HG03558 (cell line): ENCODE data around the gene FAM187B.
"Not testable (repeated sequence)": the region's sequence is repeated elsewhere in the genome, so short reads cannot be mapped to it uniquely, and the experiment has no call there.

Source experiments
- ATAC-seq: cut with Tn5 transposase; IDR thresholded peaks from one replicate; pipeline ENCODE4 v1.9.1; 2021; ENCODE audit warnings: moderate number of reproducible peaks; ENCODE audit not compliant: unreplicated experiment; ENCODE audit errors: extremely low read depth

The FAM187B gene

DNA sequence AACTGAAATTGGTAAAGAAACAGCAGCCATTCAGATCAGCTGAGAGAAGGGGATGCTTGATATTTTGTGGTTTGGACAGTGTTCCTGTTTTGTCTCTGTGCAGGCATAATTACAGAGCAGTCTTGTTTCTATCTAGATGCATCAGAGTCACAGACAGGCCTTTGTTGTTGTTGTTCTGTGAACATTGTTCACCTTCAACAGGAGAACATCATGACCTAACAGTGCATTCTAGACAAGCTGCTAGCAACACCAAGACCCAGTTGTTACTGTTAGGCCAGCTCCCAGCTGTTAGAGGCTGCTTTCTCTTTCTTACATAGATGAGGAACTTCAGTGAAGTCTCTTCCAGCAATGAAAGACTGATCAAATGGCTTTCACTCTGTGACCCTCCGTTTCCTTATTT, 11.8 kb upstream of the FAM187B start:
- ATAC-seq, result no peak

DNA sequence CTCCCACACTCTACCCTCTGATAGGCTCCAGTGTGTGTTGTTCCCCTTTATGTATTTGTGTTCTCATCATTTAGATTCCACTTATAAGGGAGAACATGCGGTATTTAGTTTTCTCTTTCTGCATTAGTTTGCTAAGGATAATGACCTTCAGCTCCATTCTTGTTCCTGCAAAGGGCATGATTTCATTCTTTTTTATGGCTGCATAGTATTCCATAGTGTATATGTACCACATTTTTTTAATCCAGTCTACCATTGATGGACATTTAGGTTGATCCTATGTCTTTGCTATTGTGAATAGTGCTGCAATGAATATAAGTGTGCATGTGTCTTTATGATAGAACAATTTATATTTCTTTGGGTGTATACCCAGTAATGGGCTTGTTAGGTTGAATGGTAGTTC, 11.1 kb upstream of the FAM187B start:
- not testable (repeated sequence) for ATAC-seq

DNA sequence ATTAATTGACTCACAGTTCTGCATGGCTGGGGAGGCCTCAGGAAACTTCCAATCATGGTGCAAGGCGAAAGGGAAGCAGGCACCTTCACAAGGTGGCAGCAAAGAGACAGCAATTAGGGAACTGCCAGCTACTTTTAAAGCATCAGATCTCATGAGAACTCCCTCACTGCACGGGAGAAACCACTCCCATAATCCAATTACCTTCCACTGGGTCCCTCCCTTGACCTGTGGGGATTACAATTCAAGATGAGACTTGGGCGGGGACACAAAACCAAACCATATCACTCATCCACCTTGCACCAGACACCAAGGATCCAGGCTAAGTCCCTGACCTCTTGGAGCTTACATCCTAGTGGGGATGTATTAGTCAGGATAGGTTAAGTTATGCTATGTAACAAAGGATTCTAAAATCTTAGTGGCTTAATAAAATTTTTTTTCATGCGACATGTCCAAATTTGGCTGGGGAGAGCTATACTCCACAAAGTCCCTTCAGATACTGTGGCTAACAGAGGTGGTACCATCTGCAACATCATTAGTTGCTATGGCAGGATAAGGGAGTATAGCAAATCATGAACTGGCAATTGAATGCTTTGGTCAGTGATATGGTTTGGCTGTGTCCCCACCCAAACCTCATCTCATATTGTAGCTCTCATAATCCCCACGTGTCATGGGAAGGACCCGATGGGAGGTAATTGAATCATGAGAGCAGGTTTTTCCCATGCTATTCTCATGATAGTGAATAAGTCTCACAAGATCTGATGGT, 8.3 kb upstream of the FAM187B start:
- ATAC-seq, result no peak

DNA sequence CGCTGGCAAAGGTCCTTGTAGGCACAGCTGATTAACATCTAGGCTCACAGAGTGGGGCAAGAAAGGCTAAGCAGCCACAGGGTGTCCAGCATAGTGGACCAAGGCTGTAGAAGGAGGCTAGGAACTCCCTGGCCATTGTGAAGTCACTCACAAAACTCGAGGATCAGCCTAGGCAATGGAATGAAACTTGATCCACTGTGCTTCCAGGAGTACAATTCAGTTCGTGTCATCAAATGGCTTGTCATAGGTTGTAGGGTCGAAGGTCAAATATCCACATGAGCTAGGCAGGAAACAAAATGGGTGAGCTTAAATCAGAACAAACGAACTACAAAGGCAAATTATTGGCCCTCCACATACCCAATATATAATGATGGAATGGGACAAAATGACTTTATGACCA, 4.4 kb upstream of the FAM187B start:
- no peak for ATAC-seq

DNA sequence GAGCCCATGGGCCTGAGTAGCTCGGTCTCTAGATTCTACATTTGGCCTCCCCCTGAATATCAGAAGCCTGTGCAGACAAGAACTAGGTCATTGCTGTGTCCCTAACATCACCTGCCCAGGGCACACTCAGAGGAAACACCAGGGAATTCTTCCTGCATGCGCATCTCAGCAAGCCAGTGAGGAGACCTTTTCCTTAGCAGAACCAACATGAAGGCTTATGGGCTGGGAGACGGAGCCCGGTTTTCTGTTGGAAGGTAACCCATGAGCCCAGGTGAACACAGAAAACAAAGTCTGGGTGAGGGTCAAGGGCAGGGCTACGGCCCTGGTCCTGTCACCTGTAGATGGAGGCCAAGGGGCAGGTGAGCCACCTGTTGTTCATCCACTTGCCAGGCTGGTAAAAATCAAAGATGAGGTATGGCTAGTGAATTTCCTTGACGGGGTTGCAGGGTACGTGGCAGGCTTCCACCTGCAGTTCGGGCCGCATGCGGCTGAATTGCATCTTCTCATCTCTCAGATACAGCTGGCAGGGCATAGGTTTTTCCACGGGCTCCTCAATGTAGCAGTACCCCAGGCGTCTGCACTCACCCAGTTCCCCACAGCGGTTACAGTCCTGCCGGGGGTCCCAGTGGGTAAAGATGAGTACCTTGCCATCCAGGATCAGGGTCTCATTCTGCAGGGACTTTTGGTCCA, 3.6 kb upstream of the FAM187B start:
- no peak for ATAC-seq

DNA sequence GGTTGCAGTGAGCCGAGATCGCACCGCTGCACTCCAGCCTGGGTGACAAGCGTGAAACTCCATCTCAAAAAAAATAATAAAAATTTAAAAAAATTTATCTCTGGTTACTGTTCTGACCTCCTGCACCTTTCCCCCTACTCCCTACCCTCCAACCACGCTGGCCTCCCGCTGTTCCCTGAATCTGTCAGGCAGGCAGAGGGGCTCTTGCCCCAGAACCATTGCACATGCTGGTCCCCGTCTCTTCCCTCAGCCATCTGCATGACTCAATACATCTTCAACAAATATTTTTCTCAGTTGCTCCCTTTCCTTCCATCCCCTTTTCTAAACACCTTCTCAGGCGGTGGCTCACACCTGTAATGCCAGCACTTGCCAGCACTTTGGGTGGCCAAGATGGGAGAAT, 1.1 kb upstream of the FAM187B start:
- no peak for ATAC-seq

DNA sequence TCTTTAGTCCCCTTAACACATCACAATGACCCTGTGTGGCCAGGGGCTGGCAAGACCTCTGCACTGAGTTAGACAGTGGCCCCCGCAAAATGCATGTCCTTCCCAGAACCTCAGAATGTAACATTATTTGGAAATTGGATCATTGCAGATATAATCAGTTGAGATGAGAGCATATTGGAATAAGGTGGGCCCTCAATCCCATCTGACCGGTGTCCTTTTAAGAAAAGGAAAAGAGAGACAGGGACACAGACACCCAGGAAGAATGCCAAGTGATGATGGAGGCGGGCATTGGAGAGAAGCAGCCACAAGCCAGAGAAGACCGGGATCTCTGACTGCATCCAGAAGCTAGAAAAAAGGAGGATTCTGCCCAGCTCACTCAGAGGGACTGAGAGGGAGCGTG, 1.8 kb downstream of the FAM187B start:
- no peak for ATAC-seq

DNA sequence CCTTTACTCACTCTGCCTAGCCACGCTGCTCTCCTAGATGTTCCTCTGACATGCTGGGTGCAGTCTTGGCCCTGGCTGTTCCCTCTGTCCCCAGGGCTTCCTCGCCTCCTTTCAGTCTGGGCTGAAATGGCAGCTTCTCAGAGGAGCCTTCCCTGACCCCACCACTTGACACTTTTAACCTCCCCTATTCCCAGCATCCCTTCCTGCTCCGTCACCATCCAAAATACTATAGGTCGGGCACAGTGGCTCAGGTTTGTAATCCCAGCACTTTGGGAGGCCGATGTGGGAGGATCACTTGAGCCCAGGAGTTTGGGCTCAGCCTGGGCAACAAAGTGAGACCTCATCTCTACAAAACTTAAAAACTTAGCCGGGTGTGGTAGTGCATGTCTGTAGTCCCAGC, 2.6 kb downstream of the FAM187B start:
- ATAC-seq, result no peak

DNA sequence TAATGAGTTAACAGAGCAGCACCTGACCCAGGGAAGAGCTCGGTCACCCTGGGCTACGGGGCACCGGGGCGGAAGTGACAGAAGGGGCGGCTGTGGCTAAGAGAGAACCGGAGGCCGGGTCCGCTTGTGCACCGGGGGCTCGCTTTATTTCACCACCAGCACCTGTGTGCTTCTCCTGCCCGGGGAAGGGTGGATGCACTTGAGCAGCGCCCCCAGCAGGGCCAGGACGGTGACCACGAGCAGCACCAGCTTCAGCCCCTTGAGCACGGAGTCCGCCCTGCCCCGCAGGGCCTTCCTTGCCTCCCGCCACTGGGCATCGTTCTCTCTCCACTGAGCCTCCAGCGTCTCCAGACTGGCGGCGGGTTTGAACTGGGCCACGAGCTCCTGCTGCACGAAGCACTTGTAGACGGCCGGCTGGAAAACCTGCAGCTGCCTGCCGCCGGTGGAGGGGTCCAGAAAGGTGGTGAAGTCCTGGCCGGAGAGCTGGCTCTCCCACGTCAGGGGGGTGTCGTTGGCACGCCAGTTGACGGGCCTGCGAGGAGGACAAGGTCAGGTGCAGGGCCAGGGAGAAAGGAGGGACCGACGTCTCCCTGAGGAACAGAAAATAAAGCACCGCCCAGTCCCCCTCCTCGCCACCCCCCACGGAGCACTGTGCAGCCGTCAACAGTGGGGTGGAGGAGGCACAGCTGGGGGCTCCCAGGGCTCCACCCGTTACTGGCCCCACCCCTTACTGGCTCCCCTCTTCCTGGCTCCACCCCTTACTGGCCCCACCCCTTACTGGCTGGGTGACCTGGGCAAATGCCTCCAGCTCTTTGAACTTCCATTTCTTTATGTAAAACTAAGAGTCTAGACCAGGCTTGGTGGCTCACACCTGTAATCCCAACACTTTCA, 3.6 kb downstream of the FAM187B start:
- ATAC-seq, result no peak

DNA sequence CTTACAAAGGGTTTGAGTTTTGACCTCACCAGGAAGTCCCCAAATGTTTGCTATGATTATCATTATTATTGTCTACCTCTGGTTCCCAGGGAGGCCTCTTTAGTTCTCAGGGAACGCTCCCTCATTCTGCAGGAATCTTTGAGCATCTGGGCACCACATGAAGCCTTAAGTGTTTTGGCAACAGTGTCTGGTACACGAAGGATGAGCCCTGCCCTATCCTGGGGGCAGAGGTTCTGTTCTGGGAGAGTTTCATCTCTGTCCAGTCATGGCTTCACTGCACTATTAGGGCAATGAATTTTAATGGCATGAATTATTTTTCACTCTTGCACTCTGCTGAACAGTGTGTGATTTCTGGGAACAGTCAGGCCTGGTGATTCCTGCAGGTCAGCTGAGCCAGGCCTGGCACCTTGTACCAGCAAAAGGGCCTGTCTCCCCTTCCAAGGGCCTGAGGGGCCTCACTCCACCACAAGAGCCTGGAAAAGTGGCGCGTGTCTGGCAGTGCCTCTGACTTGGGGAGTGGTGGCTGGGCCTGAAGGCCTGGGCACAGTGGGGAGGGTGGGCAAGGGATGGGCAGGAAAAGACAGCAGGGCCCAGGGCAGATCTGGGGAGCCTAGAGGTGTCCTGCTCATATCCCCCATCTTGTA, 4.6 kb downstream of the FAM187B start:
- ATAC-seq, result no peak

DNA sequence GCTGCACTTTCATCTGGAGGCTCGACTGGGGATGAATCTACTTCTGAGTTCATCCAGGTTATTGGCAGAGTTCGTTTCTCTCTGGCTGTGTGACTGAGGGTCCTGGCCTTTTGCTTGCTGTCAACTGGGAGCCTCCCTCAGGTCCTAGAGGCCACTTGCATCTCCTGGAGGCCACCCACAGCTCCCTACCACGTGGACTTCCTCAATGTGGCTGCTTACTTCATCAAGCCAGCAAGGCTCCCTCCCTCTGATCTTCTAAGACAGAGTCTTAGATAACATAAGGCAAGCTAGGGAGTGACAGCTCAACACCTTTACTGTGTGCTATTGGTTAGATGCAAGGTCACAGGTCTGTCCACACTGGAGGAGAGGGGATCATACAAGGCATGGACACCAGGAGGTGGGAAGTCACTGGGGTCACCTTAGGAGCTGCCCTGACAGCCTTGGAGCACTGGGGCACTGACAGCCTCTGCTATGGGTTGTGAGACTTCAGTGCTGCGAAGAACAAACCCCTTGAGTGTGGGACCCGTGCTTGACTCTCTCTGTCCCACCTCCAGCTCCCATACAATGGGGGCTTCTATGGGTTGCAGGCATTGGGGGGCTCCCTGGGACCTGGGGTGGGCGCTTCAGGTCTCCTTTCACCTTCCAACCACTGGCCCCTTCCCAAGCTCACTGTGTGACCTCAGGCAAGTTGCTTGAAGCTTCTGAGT, 5.3 kb downstream of the FAM187B start:
- no peak for ATAC-seq

DNA sequence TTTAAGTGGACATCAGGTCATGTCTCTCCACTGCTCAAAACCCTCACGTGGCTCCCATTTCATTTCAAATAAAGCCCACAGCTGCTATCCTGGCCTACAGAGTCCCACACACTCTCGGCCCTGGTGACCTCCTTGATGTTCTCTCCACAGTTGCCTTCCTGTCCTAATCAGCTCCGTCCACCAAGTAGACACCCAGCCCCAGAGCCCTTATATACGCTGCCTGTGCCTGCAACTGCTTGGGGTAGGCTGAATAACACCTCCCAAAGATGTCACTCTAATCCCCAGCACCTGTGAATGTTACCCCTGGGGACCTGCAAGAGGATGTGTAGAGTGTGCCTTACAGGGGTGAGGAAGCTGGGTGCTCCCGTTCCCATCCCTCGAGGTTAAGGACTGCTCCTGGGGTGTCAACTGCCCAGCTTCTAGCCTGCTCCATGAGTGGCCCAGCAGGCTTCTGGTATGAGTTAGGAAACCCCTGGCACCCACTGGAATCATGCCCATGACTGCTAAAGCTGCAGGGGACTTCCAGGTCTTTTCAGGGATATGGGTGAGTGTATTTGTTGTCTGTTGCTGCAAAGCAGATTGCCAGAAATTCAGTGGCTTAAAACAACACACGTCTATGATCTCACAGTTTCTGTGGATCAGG, 6.0 kb downstream of the FAM187B start:
- ATAC-seq, result no peak

DNA sequence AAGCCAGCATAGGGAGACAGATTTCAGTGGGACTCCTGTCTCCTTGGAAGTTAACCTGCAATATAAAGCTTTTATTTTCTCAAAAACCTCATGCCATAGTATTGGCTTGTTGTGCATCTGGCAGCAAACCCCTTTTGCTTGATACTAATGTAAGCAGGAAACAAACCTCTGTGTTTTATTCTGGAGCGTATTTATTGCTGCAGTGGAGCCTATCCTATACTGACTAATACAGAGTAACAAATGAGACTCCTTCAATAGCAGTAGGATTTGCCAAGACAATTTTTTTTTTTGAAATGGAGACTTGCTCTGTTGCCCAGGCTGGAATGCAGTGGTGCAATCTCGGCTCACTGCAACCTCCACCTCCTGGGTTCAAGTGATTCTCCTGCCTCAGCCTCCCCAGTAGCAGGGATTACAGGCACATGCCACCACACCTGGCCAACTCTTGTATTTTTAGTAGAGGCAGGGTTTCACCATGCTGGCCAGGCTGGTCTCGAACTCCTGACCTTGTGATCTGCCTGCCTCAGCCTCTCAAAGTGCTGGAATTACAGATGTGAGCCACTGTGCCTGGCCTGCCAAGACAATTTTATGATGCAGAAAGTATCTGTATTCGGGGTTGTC, 7.5 kb downstream of the FAM187B start:
- not testable (repeated sequence) for ATAC-seq

DNA sequence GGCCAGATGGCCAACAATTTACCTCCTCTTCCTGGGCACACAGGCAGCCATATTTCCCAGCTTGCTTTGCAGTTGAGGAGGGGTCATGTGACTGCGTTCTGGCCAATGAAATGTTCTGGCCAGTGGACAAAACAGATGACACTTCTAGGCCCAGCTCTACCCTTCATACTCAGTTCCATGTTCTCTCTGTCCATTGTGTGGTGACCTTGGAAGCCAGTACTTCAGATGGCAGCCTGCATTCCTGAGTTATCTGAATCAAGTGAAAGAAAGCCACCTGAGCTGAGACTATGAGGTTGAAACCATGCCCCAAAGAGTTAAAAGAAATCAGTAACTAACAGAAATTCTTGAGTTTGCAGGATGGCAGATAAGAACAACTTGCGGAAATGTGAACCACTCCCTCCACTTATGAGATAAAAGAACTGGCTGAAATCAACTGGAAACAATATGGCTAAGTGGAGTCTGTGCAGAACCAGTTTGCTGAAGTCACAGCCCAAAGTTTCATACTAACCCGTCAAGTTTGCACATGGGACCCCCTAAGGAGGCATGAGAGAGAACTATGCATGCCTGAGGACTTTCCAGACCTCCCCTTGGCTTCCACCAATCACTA, 8.1 kb downstream of the FAM187B start:
- ATAC-seq, result no peak

DNA sequence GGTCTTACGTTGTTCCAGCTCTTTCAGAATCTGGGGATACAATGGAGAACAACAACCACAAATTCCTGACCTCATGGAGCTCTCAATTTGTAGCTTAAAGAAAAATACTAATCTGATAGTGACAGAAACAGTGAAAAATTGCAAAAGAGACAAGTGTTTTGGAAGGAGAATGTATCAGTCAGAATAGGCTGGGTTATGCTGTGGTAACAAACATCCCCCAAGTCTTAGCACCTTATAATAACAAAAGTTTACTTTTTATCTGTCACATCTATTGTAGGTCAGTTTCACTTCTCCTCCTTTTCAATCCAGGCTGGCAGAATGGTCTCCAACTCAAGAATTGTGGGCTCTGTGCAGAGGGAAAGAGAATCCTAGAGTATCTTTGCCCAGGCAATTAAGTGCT, 9.5 kb downstream of the FAM187B start:
- ATAC-seq, result no peak

DNA sequence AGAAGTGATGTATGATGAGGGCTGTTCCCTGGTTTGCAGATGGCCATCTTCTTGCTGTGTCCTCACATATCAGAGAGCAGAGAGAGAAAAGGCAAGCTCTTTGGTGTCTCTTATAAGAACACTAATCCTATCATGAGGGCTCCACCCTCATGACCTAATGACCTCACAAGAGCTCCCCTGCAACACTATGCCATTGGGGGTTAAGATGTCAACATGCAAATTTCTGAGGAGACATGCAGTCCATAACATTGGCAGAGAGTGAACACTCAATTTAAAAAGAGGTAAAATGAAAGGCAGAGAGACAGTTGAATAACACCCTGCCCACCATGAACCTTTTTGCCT, 10.9 kb downstream of the FAM187B start:
- no peak for ATAC-seq

DNA sequence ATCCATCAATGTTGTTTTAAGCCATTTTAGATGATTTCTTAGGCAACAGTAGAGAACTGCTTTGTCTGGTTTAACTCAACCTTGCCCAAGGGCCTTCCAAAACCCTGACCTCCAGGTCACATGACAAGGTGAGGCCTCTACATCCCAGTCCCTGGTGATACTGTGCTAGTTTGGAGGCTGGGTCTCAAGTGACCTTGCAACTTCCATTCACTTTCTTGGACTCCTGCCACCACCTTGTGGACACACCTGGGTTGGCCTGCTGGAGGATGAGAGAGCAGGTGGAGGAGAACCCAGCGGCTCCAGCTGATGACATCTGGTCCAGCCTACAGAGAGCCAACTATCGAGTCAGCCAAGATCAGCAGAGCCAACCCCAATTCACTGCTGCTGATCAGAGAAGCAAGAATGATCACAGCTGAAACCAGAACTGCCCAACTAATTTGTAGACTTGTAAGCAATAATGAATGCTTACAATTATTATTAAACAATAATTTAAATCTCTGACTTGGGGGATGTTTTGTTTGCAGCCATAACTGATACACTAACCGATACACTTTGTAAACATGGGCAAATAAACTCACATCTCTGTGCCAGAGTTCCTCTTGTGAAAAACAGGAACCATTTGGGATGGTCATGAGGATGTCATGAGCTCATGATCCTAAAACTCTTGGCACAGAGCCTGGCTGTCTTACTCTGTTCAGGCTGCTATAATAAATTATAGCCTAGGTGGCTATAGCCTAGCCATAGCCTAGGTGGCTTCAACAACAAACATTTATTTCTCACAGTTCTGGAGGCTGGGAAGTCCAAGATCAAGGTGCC, 11.5 kb downstream of the FAM187B start:
- ATAC-seq, result no peak
